Activated T-helper 1 cell treated with Interleukin-2 at 50 U/mL for 16 hours (primary cell): Measurements from ENCODE around the gene PCDHA9.
"Not testable (repeated sequence)": the region's sequence is repeated elsewhere in the genome, so short reads cannot be mapped to it uniquely, and the experiment has no call there.

ENCODE experiments used
- DNase-seq: peaks from one replicate; pipeline ENCODE4 v3.0.0-alpha.2; 2020; ENCODE audit warnings: low read depth

The PCDHA9 gene

GRCh38 chr5:140876541-140877261, 28.5 kb downstream of the PCDHA9 start:
- not testable (repeated sequence) for DNase-seq

GRCh38 chr5:140877262-140877581, 29.0 kb downstream of the PCDHA9 start:
- no peak for DNase-seq

- no peak for DNase-seq
Observed at GRCh38 chr5:140881889-140882590, 33.9 kb downstream of the PCDHA9 start, which contains the start of gene PCDHA13. PCDHA13 (plus strand) TSS chr5:140882124; CDS start chr5:140882269, 145 bp downstream.

- DNase-seq, result no peak
Observed at GRCh38 chr5:140882591-140882899, 34.4 kb downstream of the PCDHA9 start.

GRCh38 chr5:140883373-140883772, 35.2 kb downstream of the PCDHA9 start:
- no peak for DNase-seq

GRCh38 chr5:140883927-140884697, 35.9 kb downstream of the PCDHA9 start:
- DNase-seq, result no peak
